GM19438 (cell line): Measurements from ENCODE around the gene ATG2A.

Source experiments
- ATAC-seq: cut with Tn5 transposase; IDR thresholded peaks from one replicate; pipeline ENCODE4 v1.9.1; 2021; ENCODE audit warnings: low read depth; ENCODE audit not compliant: unreplicated experiment

Gene ATG2A

DNA sequence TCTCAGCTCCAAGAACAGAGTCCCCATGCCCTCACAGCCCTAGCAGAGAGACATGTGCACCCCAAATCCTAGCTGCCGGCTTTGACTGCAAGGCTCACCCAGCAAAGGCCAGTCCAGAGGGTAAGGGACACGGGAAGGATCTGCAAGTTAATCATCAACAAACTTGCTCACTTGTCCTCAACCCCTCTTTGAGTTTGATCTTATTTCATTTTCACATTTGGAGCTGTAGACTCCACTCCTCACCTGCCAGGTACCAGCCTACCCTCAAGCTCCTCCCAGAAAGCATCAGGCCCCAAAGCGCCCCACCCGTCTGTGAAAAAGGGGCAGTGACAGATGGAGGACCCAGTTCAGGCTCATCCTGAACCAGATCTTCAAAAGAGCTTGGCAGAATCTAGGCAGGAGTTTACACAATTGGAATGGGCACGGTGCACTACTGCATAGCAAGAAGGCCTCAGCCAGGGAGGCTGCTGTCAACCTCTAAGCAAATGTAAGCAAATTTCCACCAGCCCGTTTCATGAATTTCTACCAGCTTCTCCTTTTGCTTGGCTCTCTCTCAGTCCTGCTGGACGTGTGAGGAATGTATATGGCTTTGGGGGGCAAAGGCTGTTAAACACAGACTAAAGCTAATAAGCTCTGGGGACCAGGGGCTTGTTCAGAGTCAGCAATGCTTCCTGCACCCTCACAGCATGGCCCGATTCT is 44.1 kb downstream of the ATG2A start:
- ATAC-seq, result no peak

DNA sequence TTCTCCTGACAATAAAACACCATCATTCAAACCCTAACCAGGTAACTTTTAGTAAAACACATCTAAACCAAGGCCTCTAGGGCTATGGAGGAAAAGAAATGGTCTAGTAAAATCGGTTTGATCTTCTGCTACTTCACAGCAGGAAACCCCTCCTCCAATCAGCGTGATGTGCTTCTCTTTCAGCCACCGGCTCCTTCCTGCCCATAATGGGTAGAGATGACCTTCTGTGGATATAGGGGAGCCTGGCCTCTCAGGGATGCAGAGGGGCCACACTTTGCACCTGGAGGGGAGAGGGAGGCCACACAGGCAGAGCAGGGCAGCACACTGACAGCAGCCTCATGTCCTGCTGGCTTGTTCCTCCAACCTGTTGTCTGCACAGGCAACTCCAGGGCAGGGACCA is 45.5 kb downstream of the ATG2A start:
- ATAC-seq, result no peak

DNA sequence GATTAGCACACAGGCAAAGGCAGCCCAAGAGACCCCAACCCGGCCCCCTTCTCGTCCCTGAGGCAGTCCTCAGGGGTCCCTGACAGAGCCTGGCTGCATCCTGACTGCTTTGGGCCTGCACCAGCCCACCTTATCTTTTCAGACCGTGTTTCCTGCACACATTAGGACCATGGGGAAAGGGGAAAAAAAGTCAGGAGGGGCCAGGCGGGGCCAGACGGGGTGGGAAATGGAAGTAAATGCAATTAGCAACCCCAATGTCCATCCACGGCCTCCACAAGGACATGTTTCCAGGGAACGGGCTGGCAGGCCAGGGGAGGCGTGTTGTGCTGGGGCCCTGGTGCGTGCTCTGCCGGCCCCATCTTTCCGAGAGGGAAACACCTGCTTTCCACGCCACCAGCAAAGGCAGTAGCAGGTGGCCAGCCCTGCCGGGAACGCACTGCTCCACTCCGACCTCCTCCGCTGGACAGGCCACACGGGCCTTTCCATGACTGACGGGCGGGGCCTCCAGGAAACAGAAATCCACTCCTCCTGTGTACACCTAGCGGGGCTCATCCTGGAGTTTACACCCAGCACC is 46.0 kb downstream of the ATG2A start:
- ATAC-seq, result no peak

DNA sequence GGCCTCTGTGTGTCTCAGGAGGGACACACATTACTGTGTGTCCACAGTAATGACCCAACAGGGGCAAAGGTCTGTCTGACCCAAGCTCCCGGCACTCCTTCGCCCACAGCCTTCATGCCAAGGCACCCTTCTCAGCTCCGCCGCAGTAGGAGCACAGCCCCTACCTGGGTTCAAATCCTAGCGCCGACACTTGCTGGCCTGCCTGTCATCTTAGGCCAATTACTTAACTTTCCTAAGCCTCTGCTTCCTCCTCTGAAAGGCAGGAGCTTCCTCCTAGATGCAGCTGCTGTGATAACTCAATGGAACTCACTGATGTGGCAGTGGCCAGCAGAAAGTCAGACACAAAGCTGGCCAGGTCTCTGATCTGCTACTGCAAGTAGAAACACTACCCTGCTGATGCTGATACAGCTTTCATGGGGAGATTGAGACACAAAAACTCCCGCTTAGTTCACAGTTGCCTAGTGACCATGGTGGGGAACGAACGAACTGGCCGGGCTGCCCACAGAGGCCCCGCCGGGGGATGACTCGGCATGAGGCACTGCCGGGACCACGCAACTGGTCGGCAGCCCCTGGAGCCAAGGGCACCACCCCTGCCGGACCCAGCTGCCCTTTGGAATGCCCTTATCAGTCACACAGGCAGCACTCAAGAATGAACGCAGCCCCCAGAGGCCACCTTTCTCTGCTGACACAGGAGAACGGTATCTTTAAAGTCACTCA is 46.7 kb downstream of the ATG2A start:
- ATAC-seq, result no peak

DNA sequence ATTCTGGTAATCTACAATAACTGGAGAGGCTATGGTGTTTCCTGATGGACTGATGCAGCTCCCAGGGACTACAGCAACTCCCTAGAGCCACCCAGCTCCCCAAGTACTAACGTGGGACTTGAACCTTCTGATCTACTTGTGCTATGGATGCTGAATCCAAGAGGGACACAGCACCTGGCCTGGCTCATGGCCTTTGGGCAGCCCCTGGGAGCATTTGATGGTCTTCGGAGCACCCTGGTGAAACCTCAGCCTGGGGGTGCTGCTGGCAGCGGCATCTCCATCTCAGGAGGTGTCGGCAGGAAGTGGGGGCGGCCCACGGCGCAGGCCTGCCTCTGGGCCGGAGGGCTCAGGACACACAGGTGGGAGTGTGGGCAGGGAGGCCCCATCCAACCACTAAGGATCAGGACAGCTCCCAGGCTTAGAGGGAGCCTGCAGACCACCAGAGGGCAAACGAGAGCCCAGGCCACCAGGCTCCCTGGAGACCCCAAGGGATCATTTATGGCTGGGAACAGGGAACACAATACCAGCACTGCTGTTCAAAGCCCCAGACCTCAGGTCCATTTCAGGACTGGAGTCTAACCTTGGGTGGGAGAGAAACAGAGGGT is 47.3 kb downstream of the ATG2A start:
- no peak for ATAC-seq

DNA sequence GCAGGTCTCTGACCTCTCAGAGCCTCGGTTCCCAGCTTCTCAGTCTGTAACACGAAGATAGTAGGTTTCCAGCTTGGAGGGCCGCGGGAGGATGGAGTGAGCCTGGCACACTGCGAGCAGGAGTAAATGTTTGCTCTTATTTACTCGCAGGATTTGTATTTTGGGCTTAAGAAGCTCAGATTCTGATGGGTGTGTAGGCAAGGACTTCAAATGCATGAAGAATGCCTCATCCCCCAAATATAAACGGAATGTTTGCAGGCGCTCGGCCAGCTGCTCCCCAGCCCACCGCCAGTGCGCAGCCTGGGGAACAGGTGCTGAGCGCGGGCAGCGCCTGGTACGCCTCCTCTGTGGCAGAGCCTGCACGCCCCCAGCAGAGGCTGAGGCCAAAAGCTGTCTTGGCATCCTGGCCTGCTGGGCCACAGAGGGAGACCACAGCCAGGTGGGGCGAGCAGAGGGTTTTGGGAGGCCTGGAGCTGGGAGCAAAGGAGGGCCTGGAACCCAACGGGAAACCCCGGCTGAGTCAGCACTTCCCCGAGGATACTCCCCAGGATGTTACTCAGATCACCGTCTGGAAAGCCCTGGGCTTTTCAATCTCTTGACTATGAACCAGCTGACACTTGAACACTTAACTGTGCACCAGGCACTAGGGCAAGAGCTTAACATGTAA is 48.0 kb downstream of the ATG2A start:
- no peak for ATAC-seq

DNA sequence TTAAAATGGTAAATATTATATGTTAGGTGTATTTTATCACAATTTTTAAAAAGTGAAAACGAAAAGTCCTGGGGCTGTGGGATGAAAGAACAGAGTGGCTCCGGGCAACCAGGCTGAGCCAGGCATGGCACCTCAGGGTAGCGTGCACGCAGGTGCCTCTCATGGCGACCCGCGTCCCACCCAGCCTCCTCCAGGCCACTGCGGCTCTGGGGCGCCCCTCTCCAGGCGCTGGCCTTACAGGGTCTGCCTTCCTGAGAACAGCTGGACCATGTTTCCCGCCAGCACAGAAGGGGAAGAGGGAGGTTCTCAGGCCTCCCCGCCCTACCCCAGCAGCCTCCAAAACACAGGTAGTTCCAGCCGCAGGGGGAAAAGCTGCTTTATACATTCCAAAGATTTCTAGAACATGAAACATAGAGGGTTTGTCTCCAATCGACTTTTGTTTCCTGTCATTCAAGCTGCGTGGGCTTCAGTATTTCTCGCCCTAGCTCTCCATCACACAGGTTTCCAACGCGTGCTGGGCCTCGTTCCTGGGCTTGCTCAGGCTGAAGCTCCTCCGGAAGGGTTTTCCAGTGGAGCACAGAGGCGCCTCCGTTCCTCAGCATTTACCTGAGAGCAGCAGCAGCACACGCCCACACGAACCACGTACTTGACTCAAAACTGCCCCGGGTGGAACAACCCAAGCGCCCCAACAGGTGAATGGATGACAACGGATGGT is 49.1 kb downstream of the ATG2A start:
- ATAC-seq, result no peak

DNA sequence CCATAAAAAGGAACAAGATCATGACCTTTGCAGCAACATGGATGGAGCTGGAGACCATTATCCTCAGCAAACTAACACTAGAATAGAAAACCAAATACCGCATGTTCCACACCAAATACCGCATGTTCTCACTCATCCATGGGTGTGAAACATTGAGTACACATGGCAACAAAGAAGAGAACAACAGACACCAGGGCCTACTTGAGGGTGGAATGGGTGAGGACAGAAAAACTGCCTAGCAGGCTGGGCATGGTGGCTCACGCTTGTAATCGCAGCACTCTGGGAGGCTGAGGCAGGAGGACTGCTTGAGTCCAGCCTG is 50.9 kb downstream of the ATG2A start:
- no peak for ATAC-seq

DNA sequence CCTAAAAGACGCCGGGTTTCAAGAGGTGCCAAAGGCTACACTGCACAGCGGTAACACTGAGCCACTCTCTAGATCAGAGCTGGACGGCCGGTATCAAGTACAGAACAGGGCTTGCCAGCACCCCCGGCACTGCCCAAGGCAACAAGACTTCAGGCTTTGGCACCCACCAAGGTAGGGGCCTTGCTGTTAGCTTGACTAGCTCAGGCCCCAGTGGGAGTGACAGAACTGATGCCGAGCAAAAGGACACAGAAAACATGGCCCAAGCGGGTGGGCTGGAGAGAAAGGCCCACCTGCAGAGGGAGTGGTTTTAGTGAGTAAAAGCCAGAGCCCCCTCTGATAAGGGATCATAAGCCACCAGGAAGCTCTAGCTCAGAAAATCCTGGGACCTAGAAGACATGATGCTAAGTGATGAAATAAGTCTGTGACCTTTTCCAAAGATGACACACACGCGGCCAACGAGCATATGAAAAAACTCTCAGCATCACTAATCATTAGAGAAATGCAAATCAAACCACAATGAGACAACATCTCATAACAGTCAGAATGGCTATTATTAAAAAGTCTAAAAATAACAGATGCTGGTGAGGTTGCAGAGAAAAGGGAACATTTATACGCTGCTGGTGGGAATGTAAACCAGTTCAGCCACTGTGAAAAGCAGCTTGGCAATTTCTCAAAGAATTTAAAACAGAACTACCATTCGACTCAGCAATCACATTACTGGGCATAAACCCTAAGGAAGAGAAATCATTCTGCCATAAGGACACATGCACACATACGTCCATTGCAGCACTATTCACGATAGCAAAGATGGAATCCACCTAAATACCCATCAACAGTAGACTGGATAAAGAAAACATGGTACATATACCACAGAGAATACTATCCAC is 51.5 kb downstream of the ATG2A start:
- ATAC-seq, result peak; percentile 23

DNA sequence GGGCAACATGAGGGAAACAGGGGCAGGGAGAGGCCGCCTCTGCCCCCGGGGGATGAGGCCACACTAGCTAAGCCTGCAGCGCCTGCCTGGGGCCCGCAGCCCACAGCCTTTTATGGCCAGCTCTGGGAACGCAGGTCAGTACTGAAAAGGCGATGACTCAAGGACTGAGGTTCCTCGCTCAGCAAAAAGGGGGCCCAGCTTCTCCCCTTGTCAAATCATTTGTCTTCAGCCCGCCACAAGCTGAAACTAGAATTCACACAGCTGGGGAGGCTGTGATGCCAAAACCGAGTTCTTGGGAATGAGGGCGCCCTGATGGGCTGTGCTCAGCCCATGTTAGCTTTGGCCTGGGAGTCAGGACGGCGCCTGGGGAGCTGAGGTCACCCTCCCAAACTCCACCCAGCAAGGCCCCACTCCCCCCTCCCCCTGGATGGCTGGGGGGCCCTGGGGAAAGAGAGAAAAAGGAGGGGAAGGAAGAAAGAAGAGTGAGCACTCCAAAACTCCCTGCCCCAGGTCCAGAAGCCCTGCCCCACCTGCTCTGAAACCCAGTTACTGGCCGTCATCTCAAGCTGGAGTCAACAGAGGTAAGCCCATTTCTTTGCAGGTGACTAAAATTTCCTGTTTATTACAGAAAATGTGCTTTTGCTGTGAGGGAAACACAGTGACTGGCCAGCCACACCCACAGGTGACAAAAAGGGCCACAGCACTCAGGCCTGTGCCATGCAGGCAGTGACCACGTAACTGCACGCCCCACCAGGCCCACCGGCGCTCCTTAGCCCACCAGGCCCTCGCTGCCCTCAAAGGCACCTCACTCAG is 52.3 kb downstream of the ATG2A start:
- peak; percentile 39 for ATAC-seq

DNA sequence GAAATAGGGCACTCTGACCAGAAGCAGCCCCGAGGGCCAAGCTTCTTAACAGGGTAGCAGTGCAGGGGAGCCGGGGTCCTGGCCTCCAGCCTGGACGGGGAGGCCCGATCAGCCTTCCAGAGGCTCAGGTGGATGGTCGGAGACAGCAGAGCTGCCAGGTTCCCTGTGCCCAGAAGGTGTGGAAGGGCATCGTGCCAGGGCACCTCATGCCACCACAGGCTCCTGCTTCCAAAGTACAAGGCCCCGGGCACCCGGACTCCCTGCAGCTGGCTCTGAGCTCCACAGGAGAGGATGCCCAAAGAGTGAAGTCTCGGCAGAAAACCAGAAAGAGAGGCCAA is 52.9 kb downstream of the ATG2A start:
- no peak for ATAC-seq

DNA sequence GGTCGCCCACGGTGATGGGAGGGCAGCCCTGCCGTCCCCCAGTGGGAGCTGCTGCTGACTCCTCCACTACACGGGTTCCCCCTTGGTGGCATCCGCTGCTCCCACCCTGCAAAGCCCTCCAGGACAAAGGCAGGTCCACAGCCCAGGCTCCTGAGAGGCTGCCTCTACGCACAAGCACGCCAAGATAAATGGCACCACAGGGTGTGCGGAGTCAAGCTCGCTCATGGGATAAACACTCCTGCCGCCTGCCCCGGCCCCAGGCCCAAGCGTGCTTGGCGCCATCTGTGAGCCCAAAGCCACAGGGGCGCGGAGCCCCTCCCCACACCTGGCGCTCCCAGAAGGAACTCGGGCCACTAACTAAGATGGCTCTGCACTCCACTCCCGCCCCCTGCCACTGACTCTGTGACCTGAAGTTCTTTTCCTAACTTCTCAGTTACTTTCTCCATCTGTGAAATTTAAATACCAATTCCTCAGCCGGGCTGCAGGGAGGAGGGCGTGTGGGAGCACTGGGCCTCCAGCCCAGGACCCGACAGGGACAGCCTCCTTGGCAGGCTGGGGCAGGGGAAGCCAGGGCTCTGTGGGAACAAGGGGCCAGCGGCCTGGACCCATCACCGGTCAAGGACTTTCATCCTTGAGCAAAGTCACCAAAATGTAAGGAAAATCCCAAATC is 53.5 kb downstream of the ATG2A start:
- ATAC-seq, result no peak

DNA sequence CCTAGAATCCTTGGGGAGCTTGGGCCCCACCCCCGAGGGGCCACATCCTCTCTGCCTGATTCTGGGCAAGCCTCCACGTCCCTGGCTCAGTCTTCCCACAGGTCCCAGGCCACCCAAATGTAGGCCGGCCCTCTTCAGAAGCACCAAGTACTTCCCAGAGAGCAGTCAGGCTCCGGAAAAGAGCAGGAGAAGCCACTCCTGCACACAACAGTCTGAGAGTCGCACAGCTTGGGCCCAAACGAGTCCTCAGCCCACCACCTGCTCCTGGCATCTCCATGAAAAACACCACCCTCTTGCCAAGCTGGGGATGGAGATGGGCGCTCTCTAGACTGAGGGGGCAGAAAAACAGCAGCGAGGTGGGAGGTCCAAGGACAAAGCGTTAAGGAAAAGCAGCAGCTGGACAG is 54.0 kb downstream of the ATG2A start:
- ATAC-seq, result no peak

DNA sequence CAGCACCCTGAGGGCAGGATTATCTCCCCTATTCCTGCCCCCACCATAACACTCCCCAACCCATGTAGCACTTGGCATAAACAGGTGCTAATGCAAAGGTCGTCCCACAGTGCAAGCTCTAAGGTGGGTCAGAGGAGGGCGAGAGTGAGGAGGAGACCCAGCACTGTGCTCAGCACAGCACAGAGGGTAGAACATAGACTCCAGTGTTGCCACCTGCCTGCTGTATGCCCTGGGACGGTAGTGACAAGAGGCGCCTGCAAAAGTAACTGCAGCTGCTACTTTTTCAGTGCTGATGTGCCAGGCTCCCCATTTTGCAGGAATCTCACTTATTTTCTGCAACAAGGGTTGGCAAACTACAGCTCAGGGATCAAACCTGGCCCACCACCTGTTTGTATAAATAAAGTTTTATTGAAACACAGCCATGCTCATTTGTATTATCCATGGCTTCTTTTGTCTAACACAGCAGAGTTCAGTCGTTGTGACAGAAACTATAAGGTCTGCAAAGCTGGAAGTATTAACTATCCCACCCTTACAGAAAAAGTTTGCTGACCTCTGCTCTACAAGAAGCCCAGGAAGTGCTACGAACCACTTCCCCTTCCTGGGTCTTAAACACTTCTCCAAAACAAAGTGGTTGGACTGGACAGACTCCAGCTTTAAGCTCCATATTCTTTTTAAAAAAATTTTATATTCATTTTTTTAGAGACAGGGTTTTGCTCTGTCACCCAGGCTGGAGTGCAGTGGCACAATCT is 55.6 kb downstream of the ATG2A start:
- ATAC-seq, result no peak

DNA sequence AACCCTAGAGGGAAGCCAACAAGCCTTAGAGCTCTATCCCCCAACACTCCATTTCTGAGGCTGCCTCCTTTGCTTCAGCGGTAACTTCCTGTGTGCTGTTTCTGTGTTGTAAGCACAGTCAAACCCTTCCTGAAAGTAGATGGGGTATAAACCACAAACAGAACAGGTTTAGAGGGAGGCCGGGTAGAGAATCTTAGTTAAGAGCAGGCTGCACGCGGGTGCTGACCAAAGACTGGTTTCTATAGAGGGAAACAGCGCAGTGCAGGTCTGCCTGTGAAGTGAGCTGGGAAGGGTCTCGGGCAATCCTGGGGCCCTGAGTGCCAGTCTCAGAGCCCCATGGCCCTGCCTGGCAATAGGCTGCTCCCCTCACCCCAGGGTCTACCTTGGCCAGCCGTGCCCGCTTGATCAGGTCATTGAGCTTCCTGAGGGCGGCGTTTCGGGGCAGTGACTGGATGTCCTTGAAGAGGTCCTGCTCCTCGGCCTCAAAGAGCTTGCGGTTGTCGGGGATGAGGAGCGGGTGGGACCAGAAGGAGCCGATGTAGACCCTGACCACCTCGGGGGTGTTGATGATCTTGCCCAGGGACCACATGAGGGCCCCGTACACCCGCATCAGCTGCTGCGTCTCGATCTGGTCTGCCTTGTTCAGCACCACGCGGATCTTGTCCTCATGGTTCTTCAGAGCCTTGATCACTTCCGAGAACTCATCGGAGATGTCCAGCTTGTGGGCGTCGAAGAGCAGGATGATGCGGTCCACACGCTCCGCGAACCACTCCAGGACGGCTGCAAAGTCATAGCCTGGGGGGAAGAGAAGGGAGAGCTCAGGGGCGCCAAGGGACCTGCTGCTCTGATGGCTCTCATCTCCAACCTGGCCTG is 57.2 kb downstream of the ATG2A start:
- ATAC-seq, result peak; percentile 77

DNA sequence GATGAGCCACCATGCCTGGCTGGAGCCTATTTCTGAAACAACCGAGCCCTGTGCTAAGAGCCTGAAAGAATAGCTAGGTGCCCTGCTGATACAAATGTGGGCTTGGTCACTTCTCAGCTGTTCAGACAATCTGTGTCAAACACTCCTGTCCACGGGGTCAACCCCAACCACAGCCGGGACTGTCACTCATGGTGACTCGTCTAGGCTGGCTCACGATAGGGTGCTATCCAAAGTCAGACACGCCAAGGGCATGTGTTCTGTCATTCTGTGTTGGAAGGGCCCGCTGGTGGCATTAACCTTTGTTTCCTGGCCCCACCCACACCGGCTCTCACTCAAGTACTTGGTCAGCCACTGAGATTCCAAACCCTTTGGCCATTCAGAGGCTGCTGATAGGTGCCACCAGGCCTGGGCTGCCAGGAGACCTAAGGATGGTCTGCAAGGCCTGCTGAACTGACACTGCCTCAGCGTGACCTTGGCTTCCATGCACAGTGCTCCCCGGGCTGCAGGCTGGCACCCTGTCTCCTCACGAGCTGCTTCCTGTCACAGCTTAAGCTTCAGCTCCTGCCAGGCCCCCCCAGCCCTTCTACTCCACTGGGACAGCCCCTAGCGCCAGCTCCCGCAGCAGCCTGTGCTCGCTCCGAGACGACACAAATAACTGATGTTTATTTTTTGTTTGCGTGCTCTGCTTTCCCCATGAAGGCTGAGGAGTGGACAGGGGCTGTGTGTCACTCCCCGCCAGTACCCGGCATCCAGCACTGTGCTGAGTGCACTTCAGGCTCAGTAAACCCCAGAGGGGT is 58.3 kb downstream of the ATG2A start:
- ATAC-seq, result peak; percentile 16
